GM18502 (cell line): ENCODE data around the gene CEP41.

Source experiments
- ATAC-seq: cut with Tn5 transposase; IDR thresholded peaks from one replicate; pipeline ENCODE4 v1.9.1; 2021; ENCODE audit warnings: mild to moderate bottlenecking; ENCODE audit not compliant: unreplicated experiment, poor library complexity

The CEP41 gene

DNA sequence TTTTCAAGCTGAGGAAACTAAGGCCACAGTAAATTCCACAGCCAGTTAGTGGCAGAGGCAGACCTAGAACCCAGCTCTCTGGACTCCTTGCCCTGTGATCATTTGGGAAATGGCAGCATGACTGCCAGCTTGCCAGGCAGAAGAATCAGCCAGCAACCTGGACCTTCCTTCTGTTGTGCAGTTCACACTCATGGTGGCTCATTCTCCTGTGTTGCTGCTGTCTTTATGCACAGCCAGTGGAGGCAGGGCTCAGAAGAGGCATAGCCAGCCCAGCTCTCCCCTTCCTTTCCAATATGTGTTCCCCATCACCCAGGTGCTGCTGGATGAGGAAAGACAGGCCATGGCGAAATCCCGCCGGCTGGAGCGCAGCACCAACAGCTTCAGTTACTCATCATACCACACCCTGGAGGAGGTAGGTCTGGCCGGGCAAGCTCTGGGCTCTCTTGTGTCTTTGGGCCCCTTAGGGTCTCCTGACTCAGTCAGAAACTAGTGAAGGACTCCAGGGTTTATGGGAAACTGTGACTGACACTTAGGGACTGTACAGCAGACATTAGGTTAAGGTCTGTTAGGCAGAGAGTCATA is 81.4 kb downstream of the CEP41 start:
- ATAC-seq = no peak

DNA sequence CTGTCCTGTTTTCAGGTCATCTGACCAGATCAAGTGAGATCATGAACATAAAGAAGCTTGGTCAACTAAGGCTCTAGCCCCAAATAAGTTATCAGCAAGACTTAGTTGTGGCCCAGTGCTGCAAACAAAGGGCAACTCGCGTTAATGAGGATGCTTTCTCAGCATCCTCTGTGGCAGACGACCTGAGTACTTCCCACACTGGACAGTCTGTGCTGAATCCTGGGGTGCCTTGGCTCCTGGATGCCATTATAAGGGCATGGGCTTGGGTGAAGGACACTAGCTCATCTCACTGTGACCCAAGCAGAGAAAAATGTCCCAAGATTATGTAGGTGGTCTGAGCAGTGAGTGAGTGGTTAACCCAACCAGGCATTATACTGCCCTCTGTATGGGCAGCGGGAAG is 82.3 kb downstream of the CEP41 start:
- ATAC-seq = no peak

- ATAC-seq = no peak
Measured at GRCh38 chr7:130356876-130357611, 83.8 kb downstream of the CEP41 start.

DNA sequence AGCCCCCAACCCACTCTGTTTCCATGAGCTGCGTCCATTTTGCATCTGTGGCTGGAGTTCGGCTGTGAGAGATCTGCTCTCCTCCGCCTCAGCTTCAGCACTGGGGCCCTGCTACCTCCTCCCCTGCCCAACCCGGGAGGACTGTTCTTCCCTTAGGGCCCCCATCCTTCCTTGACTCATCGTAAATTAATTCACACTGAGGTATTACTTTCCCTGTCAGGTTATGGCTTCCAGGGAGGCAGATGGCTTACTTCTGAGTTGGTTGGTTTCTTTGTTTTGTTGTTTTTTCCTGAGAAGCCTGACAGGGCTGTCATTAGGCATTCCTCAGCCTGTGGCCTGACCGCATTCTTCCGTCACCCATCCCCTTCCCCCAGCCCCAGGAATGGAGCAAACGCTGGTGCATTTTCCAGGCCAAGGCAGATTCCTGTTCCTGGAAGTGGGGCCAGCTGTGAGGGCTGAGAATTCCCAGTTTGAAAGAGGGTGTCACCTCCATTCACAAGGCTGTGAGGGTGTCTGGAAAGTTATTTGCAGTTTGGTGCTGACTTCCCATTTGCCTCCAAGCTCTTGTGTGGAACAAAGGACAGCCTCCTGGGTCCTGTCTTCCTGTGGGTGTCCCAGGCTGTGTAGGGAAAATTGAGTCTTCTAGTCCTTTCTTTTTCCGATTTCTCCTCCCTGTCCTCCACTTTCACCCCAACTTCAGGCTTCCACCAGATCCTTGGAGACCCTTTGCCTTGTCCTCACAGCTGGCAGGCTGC is 84.5 kb downstream of the CEP41 start:
- ATAC-seq = no peak

DNA sequence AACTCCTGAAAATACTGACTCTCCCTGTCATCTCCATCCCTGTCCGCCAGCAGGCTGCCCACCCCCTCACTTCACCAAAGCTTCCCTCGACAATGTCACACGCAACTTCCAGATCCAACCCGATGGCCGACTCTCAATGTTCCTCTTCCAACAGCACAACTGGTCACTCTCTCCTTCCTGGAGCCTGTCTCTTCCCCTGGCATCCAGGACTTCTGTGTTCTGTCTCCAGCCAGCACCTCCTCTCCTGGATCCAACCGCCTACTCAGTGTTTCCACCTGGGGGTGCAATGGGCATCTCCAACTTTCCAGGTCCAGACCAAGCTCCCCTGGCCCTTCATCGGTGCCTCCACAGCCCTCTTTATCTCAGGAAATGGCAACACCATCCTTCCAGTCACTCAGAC is 87.6 kb downstream of the CEP41 start:
- no peak for ATAC-seq

DNA sequence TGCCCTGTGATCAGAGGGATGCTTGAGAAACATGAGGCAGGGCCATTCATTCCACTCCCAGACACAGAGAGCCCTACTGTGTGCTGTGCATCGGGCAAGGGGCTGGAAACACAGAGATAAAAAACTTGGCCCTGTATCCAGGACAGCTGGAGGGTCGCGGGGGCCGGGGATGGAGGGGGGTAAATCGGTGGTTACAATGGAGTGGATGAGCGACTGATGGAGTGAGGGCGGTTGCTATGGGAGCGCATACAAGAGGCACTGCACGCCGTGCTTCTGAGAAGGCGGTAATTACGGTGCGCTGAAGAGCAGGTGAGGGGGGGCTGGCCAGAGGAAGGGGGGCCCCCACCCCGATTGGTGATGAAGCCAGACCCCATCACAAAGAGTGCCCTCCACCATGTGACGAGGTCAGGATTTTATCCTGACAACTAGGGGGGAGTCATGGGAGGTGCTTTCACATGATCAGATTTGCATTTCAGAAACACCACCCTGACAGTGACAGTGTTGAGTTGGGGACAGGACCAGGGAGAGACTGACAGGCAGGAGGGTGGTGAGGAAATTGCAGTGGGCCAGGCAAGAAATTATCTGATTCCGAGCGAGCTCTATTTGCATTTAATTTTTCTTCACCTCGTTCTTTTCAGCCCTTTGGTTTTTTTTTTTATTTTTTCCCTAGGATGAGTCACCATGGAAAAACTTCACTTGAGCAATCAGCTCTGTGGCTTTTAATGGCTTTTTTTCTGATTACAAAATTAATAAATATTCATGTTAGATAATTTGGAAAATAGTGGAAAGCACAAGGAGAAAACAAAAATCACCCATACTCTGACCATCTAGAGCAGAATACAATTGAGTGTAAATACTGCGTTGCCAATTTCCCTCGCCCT is 88.4 kb downstream of the CEP41 start:
- ATAC-seq = no peak

- ATAC-seq = no peak
Measured at GRCh38 chr7:130351791-130352090, 89.1 kb downstream of the CEP41 start.

GRCh38 chr7:130350945-130351790 is 89.6 kb downstream of the CEP41 start:
- no peak for ATAC-seq

GRCh38 chr7:130349911-130350782 is 90.7 kb downstream of the CEP41 start:
- ATAC-seq = no peak

- ATAC-seq = no peak
Measured at GRCh38 chr7:130346941-130347340, 93.9 kb downstream of the CEP41 start.

DNA sequence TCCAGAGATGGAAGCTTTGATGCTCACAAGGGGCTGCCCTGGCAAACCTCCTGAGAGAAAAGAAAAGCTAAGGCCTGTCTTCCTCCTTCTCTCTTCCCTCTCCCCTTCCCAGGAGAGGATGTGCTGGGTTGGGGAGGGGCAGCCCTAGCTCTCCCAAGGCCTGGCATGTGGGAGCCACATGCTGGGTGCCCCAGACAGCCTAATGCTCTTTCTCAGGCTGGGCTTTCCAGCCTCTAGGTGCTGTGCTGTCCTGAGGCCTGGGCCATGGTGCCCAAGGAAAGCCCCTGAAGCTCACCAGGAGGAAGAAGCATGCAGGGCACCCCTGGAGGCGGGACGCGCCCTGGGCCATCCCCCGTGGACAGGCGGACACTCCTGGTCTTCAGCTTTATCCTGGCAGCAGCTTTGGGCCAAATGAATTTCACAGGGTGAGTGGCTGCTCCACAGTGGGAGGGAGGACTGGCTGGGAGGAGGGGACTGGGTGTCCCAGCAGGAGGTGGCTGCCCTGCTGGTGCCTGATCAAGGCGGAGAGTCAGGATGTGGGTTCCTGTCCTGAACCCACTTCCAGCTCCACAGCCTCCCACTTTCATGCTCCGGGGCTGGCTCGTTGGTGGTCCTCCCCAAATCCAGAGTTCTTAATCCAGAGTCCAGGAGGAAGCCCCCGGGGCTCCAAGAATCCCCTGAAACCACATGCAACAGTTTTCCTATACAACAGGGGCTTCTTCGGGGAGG is 94.5 kb downstream of the CEP41 start:
- ATAC-seq = no peak

DNA sequence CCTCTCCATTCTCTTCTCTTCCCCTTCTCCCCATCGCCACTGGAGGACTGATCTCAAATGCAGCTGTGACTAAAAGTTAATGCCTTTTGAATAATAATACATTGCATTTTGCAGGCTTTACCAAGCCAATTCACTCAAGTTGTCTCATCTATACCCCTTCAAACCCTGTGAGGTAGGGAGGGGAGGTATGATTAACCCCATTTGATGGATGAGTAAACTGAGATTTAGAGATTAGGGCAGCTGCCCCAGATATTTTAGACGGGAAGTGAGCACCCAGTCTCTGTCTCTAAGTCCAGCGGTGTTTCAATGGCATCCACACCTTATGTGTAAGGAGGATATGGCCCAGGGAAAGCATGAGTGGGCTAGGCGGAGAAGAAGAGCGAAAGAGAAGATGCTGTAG is 95.1 kb downstream of the CEP41 start:
- no peak for ATAC-seq

GRCh38 chr7:130345136-130345535 is 95.7 kb downstream of the CEP41 start:
- ATAC-seq = no peak

GRCh38 chr7:130344271-130344866 is 96.4 kb downstream of the CEP41 start, which contains the start of gene CPA5:
TSS of gene CPA5 (plus strand) at chr7:130344816. CDS start at chr7:130346486, 1,670 bp downstream.
- no peak for ATAC-seq
